ENCODE measurements around the gene GTSE1.

Gene GTSE1

DNA sequence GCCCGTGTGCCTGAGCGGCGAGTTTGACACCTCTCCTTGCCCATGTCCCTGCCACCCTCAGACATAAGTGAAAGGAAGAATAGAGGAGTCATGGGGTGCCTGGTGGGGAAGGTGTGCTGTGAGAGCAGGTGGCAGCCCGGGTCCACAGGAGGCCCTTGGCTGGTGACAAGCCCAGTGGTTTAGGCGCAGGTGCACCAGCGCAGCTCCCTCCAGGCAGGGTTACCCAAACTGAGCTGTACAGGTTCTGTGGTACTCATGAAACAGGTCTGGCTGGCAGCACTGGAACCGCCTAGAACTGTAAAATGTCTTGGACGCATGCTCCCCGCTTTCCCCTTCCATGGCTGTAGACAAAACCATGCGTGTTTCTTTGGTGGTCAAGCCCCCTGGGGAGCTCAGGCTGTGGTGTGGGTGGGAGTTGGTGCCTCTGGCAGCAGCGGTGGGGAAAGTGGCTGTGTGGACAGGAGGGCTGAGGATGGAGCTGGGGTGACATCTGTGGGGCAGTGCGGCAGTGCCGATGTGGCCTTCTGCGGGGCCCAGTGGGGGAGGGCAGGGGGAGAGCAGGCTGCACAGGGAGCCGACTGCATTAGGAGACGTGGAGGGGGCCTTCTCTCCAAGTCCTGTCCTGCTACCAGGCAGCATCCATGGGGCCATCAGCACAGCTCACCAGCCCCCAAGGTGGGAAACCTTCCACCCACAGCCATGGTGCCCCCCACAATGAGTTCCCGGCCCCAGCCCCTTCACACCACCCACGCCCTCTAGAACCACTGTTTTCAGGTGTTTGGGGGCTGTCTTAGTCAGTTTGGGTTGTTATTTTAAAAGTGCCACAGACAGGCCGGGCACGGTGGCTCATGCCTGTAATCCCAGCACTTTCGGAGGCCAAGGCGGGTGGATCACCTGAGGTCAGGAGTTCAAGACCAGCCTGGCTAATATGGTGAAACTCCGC lies 5.6 kb upstream of the GTSE1 start:
- no peak overlapping the region for H3K4me3 ChIP-seq (ENCODE audit: low read length)
- DNase-seq (ENCODE audit: low read depth): no peak
- no peak for TF ChIP-seq CTCF (conservative IDR thresholded peaks at IDR 0.05; ENCODE audit: low read depth, low read length)

- no peak for TF ChIP-seq CTCF (conservative IDR thresholded peaks at IDR 0.05; ENCODE audit: low read depth, low read length)
- no peak for DNase-seq (ENCODE audit: low read depth)
- H3K4me3 ChIP-seq (ENCODE audit: low read length): no peak overlapping the region
Observed at GRCh38 chr22:46292173-46292572, 4.5 kb upstream of the GTSE1 start.

GRCh38 chr22:46292732-46293131 lies 3.9 kb upstream of the GTSE1 start:
- H3K4me3 ChIP-seq (ENCODE audit: low read length): no peak overlapping the region
- DNase-seq (ENCODE audit: low read depth): no peak
- TF ChIP-seq CTCF (conservative IDR thresholded peaks at IDR 0.05; ENCODE audit: low read depth, low read length): no peak

DNA sequence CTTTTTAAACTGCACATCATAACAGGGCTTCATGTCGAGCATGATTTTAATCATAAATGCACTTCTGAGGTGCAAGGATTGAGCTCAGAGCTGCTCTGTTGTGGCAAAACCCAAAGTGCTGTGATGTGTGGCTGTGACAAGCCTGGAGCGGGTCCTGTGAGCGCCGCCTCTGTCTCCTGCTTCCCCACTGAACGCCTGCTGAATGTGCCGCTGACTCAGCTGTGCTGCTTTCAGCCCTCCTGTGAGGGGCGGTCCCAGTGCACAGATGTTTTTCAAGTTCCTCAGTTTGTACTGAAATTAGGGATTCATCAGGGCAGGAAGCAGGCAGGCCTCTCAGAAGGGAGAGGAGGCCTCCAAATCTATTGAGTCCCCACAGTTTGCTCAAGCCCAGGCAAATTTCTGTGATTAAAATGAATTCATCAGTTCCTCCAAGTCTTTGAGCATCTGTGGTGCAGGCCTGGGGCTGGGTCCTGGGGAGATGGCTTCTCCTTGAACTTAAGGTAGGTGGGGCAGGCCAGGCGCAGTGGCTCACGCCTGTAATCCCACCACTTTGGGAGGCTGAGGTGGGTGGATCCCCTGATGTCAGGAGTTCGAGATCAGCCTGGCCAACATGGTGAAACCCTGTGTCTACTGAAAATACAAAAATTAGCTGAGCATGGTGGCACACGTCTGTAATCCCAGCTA lies 3.0 kb upstream of the GTSE1 start:
- no peak for TF ChIP-seq CTCF (conservative IDR thresholded peaks at IDR 0.05; ENCODE audit: low read depth, low read length)
- H3K4me3 ChIP-seq (ENCODE audit: low read length): no peak overlapping the region
- no peak for DNase-seq (ENCODE audit: low read depth)

- DNase-seq (ENCODE audit: low read depth): no peak
- no peak for TF ChIP-seq CTCF (conservative IDR thresholded peaks at IDR 0.05; ENCODE audit: low read depth, low read length)
- no peak overlapping the region for H3K4me3 ChIP-seq (ENCODE audit: low read length)
Observed at GRCh38 chr22:46294784-46295183, 1.9 kb upstream of the GTSE1 start.

GRCh38 chr22:46295277-46295971 lies 1.2 kb upstream of the GTSE1 start:
- H3K4me3 ChIP-seq (ENCODE audit: low read length): peak overlapping the region; percentile 74

More at GRCh38 chr22:46295277-46295971, 1.2 kb upstream of the GTSE1 start:
- DNase-seq (ENCODE audit: low read depth): no peak
- no peak for TF ChIP-seq CTCF (conservative IDR thresholded peaks at IDR 0.05; ENCODE audit: low read depth, low read length)

All from retinal pigment epithelial cell (primary cell).